ENCODE data around the gene STK38L. TPM values are rescaled to one million over a fixed set of nuclear protein-coding genes. Genes with fewer than 3 reads are reported as not detected.

The STK38L gene
- total and polyA plus RNA-seq, 2 of the 8 experiments (the other 6 are each of a cell fraction or from before 2014, with no cell fraction given), result 8.1 to 63.6 TPM

- POLR2A ChIA-PET (ENCODE audit: partially characterized antibody), result no interaction called here
- TF ChIP-seq EZH2 (IDR thresholded peaks at IDR 0.05; ENCODE audit: low read depth, low read length, severe bottlenecking), result no peak
- TF ChIP-seq GABPA (IDR thresholded peaks at IDR 0.05; ENCODE audit: borderline replicate concordance, insufficient read depth, low read length), result no peak
- no peak for TF ChIP-seq POLR2A (IDR thresholded peaks at IDR 0.05; ENCODE audit: control extremely low read depth in 1 of 2, low read depth in 2 of 2, low read length in 2 of 2)
- no peak for TF ChIP-seq RNF2 (IDR thresholded peaks at IDR 0.05; ENCODE audit: borderline replicate concordance, low read depth, low read length, missing control alignments, poor library complexity, severe bottlenecking)
- TF ChIP-seq SAP30 (IDR thresholded peaks at IDR 0.05; ENCODE audit: insufficient read depth, insufficient replicate concordance, low read length), result no peak
- TF ChIP-seq POU5F1 (IDR thresholded peaks at IDR 0.05; ENCODE audit: low read depth, low read length), result no peak
- no peak for TF ChIP-seq TAF1 (IDR thresholded peaks at IDR 0.05; ENCODE audit: low read depth, low read length)
- TF ChIP-seq USF2 (IDR thresholded peaks at IDR 0.05; ENCODE audit: low read length), result no peak
- no peak for TF ChIP-seq KDM4A (IDR thresholded peaks at IDR 0.05; ENCODE audit: low read depth, low read length, severe bottlenecking)
- no peak for TF ChIP-seq RBBP5 (IDR thresholded peaks at IDR 0.05; ENCODE audit: borderline replicate concordance, low read depth, low read length)
Observed at GRCh38 chr12:27335364-27336281, 91.5 kb downstream of the STK38L start.

More at GRCh38 chr12:27335364-27336281, 91.5 kb downstream of the STK38L start:
- Histone ChIP-seq H3K9me3 (ENCODE audit: insufficient read depth in 2 of 2, low read depth in 1 of 2, low read length in 1 of 2) (no peaks in the 10 kb centered on the region), H2BK20ac (ENCODE audit: low read length) (no peak overlapping the region), H3K4me2 (ENCODE audit: insufficient read depth in 1 of 2, low read depth in 2 of 2, low read length in 2 of 2) (no peak overlapping the region), H4K91ac (replicated peaks; ENCODE audit: insufficient read length, low read length) (no peak overlapping the region), H3K4me1 (replicated peaks in 1 of 4; ENCODE audit: control insufficient read depth in 3 of 4, insufficient read depth in 4 of 4, low read length in 3 of 4) (peaks cover 0 to 8% (median 2%) of the 10 kb centered on the region in 4 experiments; a peak in 5 of 7 replicates), H3K9ac (replicated peaks in 1 of 4; ENCODE audit: extremely low read depth in 1 of 4, low read depth in 3 of 4, low read length in 3 of 4) (no peak overlapping the region), H3K56ac (replicated peaks; ENCODE audit: insufficient read length, low read depth, low read length) (no peak overlapping the region), H3K4ac (replicated peaks; ENCODE audit: insufficient read length, low read depth, low read length) (no peak overlapping the region), H3K36me3 (ENCODE audit: control insufficient read depth in 2 of 4, insufficient read depth in 4 of 4, low read length in 3 of 4) (no peaks in the 10 kb centered on the region), H2BK15ac (ENCODE audit: low read length) (no peak overlapping the region), H2BK12ac (ENCODE audit: low read depth, low read length) (no peak overlapping the region), H3K79me1 (ENCODE audit: low read depth, low read length) (peaks cover 3% of the 10 kb centered on the region; the same call in 1 of the 2 replicates), H3K23ac (ENCODE audit: insufficient read length) (no peak overlapping the region), H4K8ac (ENCODE audit: extremely low read depth, insufficient read depth, low read length) (no peak overlapping the region), H3K27me3 (replicated peaks in 1 of 4; ENCODE audit: control insufficient read depth in 3 of 4, extremely low read depth in 1 of 4, insufficient read depth in 3 of 4, low read length in 3 of 4) (peaks cover 3 to 14% (median 7%) of the 10 kb centered on the region in 4 experiments), H2AK5ac (ENCODE audit: low read depth, low read length) (no peak overlapping the region), H3K79me2 (ENCODE audit: control insufficient read depth in 1 of 2, insufficient read depth in 2 of 2, low read length in 2 of 2) (peaks cover 0 to 46% of the 10 kb centered on the region in 2 experiments; a peak in 2 of 4 replicates), H2BK120ac (replicated peaks; ENCODE audit: low read depth, low read length) (no peak overlapping the region), H4K20me1 (replicated peaks in 1 of 2; ENCODE audit: control insufficient read depth in 1 of 2, insufficient read depth in 2 of 2, low read length in 2 of 2) (peaks cover 0 to 3% of the 10 kb centered on the region in 2 experiments), H4K5ac (ENCODE audit: insufficient read length, low read depth, low read length) (no peak overlapping the region), H2AFZ (ENCODE audit: low read length) (no peak overlapping the region), H3K18ac (ENCODE audit: extremely low read depth, low read length) (no peak overlapping the region), H3K4me3 (ENCODE audit: extremely low read depth in 1 of 4, insufficient read depth in 2 of 4, low read depth in 3 of 4, low read length in 4 of 4) (no peak overlapping the region), H3K14ac (ENCODE audit: insufficient read length) (no peak overlapping the region), H3K27ac (ENCODE audit: low read depth, low read length) (no peak overlapping the region), H3K23me2 (ENCODE audit: low read depth, low read length) (peaks cover 12% of the 10 kb centered on the region), H2BK5ac (ENCODE audit: low read depth, low read length) (no peak overlapping the region)
- CTCF ChIA-PET (ENCODE audit: partially characterized antibody), result interaction anchor here (1.0 kb wide), 1 partner anchor 44 kb away, joined by 3 read pairs; no protein-coding TSS in a partner anchor
- DNase-seq (ENCODE audit: low read depth in 1 of 2, low spot score in 2 of 2) (no peak), FAIRE-seq (no peak)
- WGBS, 2 experiments (ENCODE audit: extremely low coverage in 1 of 2, insufficient coverage in 1 of 2, insufficient read length in 1 of 2, insufficient replicate concordance in 2 of 2, low coverage in 1 of 2, low lambda C conversion rate in 2 of 2, missing lambda C conversion rate in 1 of 2), result 74% methylated on average over 5 of the region's 5 CpGs; no CpG with 5 or more reads in 1 of the 2 experiments

Data from H1 (cell line).